GM11168 (cell line): ENCODE results near the gene SLC1A7.

ENCODE experiments used
- in situ Hi-C: fragments of 300-500 bp; cut with MboI; formaldehyde crosslinking; loops from one replicate; pipeline ENCODE4 v1.12.0; 2022; ENCODE audit warnings: low sequenced_read_pairs; ENCODE audit not compliant: unreplicated experiment

SLC1A7 gene

GRCh38 chr1:53065391-53065790, 77.0 kb downstream of the SLC1A7 start:
- in situ Hi-C loops = no loop called here

- in situ Hi-C loops = no loop called here
Observed at GRCh38 chr1:53063744-53064515, 78.5 kb downstream of the SLC1A7 start.

GRCh38 chr1:53062708-53063591, 79.5 kb downstream of the SLC1A7 start:
- in situ Hi-C loops = no loop called here

- in situ Hi-C loops = no loop called here
Observed at GRCh38 chr1:53061859-53062707, 80.4 kb downstream of the SLC1A7 start, which contains the start of gene PODN. PODN (plus strand) TSS chr1:53062213; CDS start chr1:53069856, 7,643 bp downstream.

- in situ Hi-C loops = no loop called here
Observed at GRCh38 chr1:53061123-53061858, 81.1 kb downstream of the SLC1A7 start.

- in situ Hi-C loops = no loop called here
Observed at GRCh38 chr1:53060579-53060978, 81.9 kb downstream of the SLC1A7 start.

GRCh38 chr1:53057127-53057526, 85.3 kb downstream of the SLC1A7 start:
- in situ Hi-C loops = no loop called here

GRCh38 chr1:53051676-53052075, 90.8 kb downstream of the SLC1A7 start:
- in situ Hi-C loops = no loop called here

- in situ Hi-C loops = no loop called here
Observed at GRCh38 chr1:53050310-53050709, 92.1 kb downstream of the SLC1A7 start.

- in situ Hi-C loops = no loop called here
Observed at GRCh38 chr1:53049574-53049967, 92.9 kb downstream of the SLC1A7 start.

GRCh38 chr1:53048960-53049573, 93.4 kb downstream of the SLC1A7 start:
- in situ Hi-C loops = no loop called here

GRCh38 chr1:53047737-53048736, 94.4 kb downstream of the SLC1A7 start:
- in situ Hi-C loops = no loop called here

- in situ Hi-C loops = no loop called here
Observed at GRCh38 chr1:53046930-53047329, 95.5 kb downstream of the SLC1A7 start.

GRCh38 chr1:53044926-53045325, 97.5 kb downstream of the SLC1A7 start:
- in situ Hi-C loops = no loop called here

GRCh38 chr1:53043271-53043670, 99.2 kb downstream of the SLC1A7 start:
- in situ Hi-C loops = no loop called here

GRCh38 chr1:53038566-53038965, 103.9 kb downstream of the SLC1A7 start:
- in situ Hi-C loops = no loop called here
